T-helper 2 cell treated with Interferon-gamma antibody and Interleukin-4, amounts not matched to agents 5 μg/mL and 100 μg/mL, for 36 hours (primary cell): ENCODE results near the gene DPM3.
"Not testable (repeated sequence)": the region's sequence is repeated elsewhere in the genome, so short reads cannot be mapped to it uniquely, and the experiment has no call there.

ENCODE experiments used
- DNase-seq: peaks from one replicate; pipeline ENCODE4 v3.0.0; 2021; ENCODE audit warnings: low spot score
- H3K27ac Mint-ChIP-seq: one replicate; pipeline ENCODE4 v1.8.0; 2021; ENCODE audit warnings: mild to moderate bottlenecking, mixed read lengths
- H3K27me3 Mint-ChIP-seq: one replicate; pipeline ENCODE4 v1.8.0; 2021; ENCODE audit warnings: low read depth, mixed read lengths
- H3K36me3 Mint-ChIP-seq: one replicate; pipeline ENCODE4 v1.8.0; 2021; ENCODE audit warnings: low read depth, mixed read lengths
- H3K4me1 Mint-ChIP-seq: one replicate; pipeline ENCODE4 v1.8.0; 2021; ENCODE audit warnings: low read depth, mixed read lengths
- H3K4me3 Mint-ChIP-seq: one replicate; pipeline ENCODE4 v1.8.0; 2022; ENCODE audit warnings: mild to moderate bottlenecking, moderate library complexity, mixed read lengths
- H3K9me3 Mint-ChIP-seq: one replicate; pipeline ENCODE4 v1.8.0; 2021; ENCODE audit warnings: mixed read lengths

Gene DPM3

DNA sequence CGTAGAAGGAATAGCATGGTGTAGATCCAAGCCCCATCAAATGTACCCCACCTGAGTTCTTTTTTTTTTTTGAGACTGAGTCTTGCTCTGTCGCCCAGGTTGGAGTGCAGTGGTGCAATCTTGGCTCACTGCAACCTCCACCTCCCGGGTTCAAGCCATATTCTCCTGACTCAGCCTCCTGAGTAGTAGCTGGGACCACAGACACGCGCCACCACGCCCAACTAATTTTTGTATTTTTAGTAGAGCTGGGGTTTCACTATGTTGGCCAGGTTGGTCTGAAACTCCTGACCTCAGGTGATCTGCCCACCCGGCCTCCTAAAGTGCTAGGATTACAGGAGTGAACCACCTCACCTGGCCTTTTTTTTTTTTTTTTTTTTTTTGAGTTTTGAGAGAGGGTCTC lies 22.2 kb downstream of the DPM3 start:
- H3K36me3 Mint-ChIP-seq, H3K9me3 Mint-ChIP-seq, DNase-seq, H3K4me3 Mint-ChIP-seq, H3K4me1 Mint-ChIP-seq, H3K27ac Mint-ChIP-seq: not testable (repeated sequence)
- H3K27me3 Mint-ChIP-seq: peaks cover 24% of the 10 kb centered on the region

- DNase-seq: no peak
- Mint-ChIP-seq H3K36me3 (no peaks in the 10 kb centered on the region), H3K4me1 (no peaks in the 10 kb centered on the region), H3K27me3 (peaks cover 23% of the 10 kb centered on the region), H3K9me3 (no peaks in the 10 kb centered on the region), H3K4me3 (no peak overlapping the region), H3K27ac (no peak overlapping the region)
Observed at GRCh38 chr1:155117610-155118009, 22.7 kb downstream of the DPM3 start.

- Mint-ChIP-seq H3K4me1 (no peaks in the 10 kb centered on the region), H3K36me3 (no peaks in the 10 kb centered on the region), H3K4me3 (no peak overlapping the region), H3K27ac (no peak overlapping the region), H3K9me3 (no peaks in the 10 kb centered on the region), H3K27me3 (peaks cover 16% of the 10 kb centered on the region)
- DNase-seq: no peak
Observed at GRCh38 chr1:155116113-155116764, 24.1 kb downstream of the DPM3 start.

DNA sequence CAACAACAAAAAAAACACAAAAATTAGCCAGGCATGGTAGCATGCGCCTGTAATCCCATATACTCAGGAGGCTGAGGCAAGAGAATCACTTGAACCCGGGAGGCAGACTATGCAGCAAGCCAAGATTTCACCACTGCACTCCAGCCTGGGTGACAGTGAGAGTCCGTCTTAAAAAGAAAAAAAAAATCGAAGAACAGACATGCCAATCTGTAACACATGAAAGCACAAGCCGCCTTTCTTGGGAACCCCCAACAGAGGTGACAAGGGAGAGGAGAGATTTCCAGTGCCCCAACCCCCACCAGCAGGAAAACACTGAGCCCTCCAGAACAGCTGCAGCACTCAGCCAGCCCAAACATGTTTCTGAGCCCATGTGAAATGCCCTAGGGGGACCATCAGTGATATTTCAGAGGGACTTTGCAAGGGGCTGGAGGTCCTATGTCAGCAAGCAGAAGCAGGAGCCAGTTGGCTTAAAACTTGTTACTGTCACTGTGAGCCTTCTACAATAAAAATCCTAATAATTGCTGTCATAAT lies 26.8 kb downstream of the DPM3 start:
- H3K4me3 Mint-ChIP-seq: no peak overlapping the region
- DNase-seq: no peak
- H3K9me3 Mint-ChIP-seq: no peaks in the 10 kb centered on the region
- H3K4me1 Mint-ChIP-seq: no peaks in the 10 kb centered on the region
- H3K27ac Mint-ChIP-seq: no peak overlapping the region
- H3K27me3 Mint-ChIP-seq: peaks cover 10% of the 10 kb centered on the region
- H3K36me3 Mint-ChIP-seq: no peaks in the 10 kb centered on the region

DNA sequence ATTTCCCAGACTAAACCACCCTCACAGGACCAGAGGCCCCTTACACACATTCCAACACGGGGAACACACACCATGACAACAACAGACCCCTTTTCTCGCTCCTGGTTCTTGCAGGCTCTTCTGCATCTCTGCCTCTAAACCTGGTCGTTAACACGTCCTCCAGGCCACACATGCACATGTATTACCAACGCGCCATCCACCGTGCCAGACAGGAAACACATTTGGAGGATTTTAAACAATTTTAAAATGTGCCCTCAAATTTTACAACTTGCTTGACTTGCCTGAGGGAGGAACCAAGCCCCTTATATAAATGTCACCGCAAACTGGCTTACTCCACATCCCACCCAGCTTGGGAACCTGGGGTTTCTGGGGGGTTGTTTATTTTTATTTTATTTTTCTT lies 29.5 kb downstream of the DPM3 start:
- no peaks in the 10 kb centered on the region for H3K9me3 Mint-ChIP-seq
- H3K36me3 Mint-ChIP-seq: no peaks in the 10 kb centered on the region
- H3K4me3 Mint-ChIP-seq: no peak overlapping the region
- no peak for DNase-seq
- no peaks in the 10 kb centered on the region for H3K4me1 Mint-ChIP-seq
- no peak overlapping the region for H3K27ac Mint-ChIP-seq
- H3K27me3 Mint-ChIP-seq: peaks cover 5% of the 10 kb centered on the region

DNA sequence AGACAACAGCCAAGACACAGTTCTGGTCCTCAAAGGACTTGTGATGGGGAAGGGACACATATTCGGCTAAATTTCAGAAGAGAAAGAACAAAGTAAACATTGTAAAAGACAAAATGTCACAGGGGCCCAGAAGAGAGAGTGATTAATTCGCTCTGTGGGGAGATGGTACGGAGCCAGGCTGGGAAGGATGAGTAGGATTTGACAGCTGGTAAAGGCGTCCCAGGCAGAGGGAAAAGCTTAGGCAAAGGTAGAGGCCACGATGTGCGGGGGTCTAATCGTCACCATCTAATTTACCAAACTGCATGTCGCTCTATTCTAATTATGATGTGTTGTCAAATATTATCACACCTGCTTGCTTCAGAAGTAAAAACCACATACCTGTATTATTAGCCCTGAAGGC lies 29.9 kb downstream of the DPM3 start:
- Mint-ChIP-seq H3K9me3 (no peaks in the 10 kb centered on the region), H3K4me3 (no peak overlapping the region), H3K27ac (no peak overlapping the region), H3K36me3 (no peaks in the 10 kb centered on the region), H3K27me3 (peaks cover 8% of the 10 kb centered on the region), H3K4me1 (no peaks in the 10 kb centered on the region)
- DNase-seq: no peak

GRCh38 chr1:155108296-155108695 lies 32.0 kb downstream of the DPM3 start:
- Mint-ChIP-seq H3K27me3 (peaks cover 6% of the 10 kb centered on the region), H3K27ac (no peak overlapping the region), H3K9me3 (no peaks in the 10 kb centered on the region), H3K4me1 (no peaks in the 10 kb centered on the region), H3K4me3 (no peak overlapping the region), H3K36me3 (no peaks in the 10 kb centered on the region)
- DNase-seq: no peak

GRCh38 chr1:155107309-155108264 lies 32.7 kb downstream of the DPM3 start:
- H3K27me3 Mint-ChIP-seq: peaks cover 6% of the 10 kb centered on the region
- no peak for DNase-seq
- no peak overlapping the region for H3K27ac Mint-ChIP-seq
- H3K4me3 Mint-ChIP-seq: no peak overlapping the region
- H3K9me3 Mint-ChIP-seq: no peaks in the 10 kb centered on the region
- no peaks in the 10 kb centered on the region for H3K36me3 Mint-ChIP-seq
- H3K4me1 Mint-ChIP-seq: no peaks in the 10 kb centered on the region

DNA sequence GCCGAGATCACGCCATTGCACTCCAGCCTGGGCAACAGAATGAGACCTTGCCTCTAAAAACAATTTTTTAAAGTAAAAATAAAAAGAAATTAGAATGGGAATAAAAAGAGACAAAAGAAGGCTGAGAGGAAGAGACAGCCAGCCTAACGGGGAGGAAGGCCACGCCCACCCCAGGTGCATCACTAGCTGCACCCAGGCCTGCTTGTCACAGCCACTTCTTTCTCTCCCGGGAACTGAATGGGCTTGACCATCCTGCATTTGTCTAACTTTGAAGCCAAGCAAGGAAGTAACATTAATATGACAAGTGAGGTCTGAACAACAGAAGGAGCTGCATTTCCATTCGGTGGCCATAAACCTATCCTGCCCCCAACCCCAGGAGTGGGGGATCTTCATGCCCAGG lies 33.5 kb downstream of the DPM3 start:
- Mint-ChIP-seq H3K4me3 (no peak overlapping the region), H3K4me1 (no peaks in the 10 kb centered on the region), H3K36me3 (no peaks in the 10 kb centered on the region), H3K9me3 (no peaks in the 10 kb centered on the region), H3K27me3 (peaks cover 6% of the 10 kb centered on the region), H3K27ac (no peak overlapping the region)
- DNase-seq: no peak

GRCh38 chr1:155105604-155106011 lies 34.7 kb downstream of the DPM3 start:
- Mint-ChIP-seq H3K4me3 (no peak overlapping the region), H3K27me3 (peaks cover 6% of the 10 kb centered on the region), H3K9me3 (no peaks in the 10 kb centered on the region), H3K36me3 (no peaks in the 10 kb centered on the region), H3K4me1 (no peaks in the 10 kb centered on the region), H3K27ac (no peak overlapping the region)
- no peak for DNase-seq

DNA sequence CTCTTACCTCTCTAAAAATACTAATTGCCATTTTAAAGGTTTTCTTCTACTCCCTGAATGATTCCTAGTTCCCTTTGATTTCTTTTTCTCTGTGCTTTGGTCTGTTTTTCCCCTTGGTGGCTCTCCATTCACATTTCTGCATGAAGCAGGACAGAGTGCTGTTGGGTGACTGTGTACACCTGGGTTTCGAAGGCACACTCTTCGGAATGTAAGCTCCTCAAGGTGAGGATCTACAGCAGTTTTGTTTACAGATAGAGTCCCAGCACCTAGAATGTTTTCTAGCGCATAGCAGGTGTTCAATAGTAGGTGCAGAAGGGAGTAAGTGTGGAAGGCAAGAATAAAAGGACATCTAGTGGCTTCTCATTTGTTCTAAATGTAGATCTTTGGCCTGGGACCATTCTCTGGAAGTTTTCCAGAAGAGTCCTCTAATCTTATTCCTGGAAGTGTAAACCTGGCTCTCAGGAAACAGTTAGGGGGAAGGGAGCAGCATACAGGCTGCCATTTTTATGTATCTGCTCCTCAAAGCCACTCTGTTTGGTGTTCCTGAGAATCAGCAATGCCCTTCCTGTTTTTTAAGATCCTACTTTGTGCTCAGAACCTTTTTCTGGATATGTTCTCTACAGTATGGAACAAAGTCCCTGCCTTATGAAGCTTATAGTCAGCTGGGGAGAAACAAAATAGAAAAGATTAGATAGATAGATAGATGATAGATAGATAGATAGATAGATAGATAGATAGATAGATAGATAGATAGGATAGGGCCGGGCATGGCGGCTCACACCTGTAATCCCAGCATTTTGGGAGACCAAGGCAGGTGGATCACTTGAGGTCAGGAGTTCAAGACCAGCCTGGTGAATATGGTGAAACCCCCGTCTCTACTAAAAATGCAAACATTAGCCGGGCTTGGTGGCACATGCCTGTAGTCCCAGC lies 35.5 kb downstream of the DPM3 start:
- no peak for DNase-seq
- Mint-ChIP-seq H3K4me3 (no peak overlapping the region), H3K36me3 (no peaks in the 10 kb centered on the region), H3K27me3 (peaks cover 6% of the 10 kb centered on the region), H3K9me3 (no peaks in the 10 kb centered on the region), H3K4me1 (no peaks in the 10 kb centered on the region), H3K27ac (no peak overlapping the region)

DNA sequence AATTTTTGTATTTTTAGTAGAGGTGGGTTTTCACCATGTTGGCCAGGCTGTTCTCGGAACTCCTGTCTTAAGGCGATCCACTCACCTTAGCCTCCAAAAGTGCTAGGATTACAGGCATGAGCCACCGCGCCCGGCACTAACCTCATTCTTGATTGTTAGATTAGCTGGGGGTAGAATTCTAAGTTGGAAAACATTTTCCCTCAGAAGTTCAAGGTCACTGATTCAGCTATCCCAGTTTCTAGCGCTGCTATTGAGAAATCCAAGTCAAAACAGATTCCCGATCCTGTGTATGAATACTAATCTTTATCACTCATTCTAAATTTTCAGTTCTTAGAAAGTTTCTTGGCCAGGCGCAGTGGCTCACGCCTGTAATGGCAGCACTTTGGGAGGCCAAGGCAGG lies 37.0 kb downstream of the DPM3 start:
- no peaks in the 10 kb centered on the region for H3K36me3 Mint-ChIP-seq
- DNase-seq: no peak
- H3K4me3 Mint-ChIP-seq: no peak overlapping the region
- no peaks in the 10 kb centered on the region for H3K9me3 Mint-ChIP-seq
- no peaks in the 10 kb centered on the region for H3K4me1 Mint-ChIP-seq
- no peak overlapping the region for H3K27ac Mint-ChIP-seq
- H3K27me3 Mint-ChIP-seq: peaks cover 6% of the 10 kb centered on the region

- H3K36me3 Mint-ChIP-seq: no peaks in the 10 kb centered on the region
- H3K27me3 Mint-ChIP-seq: peaks cover 22% of the 10 kb centered on the region
- DNase-seq: no peak
- H3K4me1 Mint-ChIP-seq: no peaks in the 10 kb centered on the region
- H3K27ac Mint-ChIP-seq: no peak overlapping the region
- no peak overlapping the region for H3K4me3 Mint-ChIP-seq
- H3K9me3 Mint-ChIP-seq: no peaks in the 10 kb centered on the region
Observed at GRCh38 chr1:155099331-155099730, 41.0 kb downstream of the DPM3 start.

- Mint-ChIP-seq H3K27ac (no peak overlapping the region), H3K4me1 (peaks cover 4% of the 10 kb centered on the region), H3K27me3 (peaks cover 24% of the 10 kb centered on the region), H3K36me3 (no peaks in the 10 kb centered on the region), H3K4me3 (no peak overlapping the region), H3K9me3 (no peaks in the 10 kb centered on the region)
- no peak for DNase-seq
Observed at GRCh38 chr1:155094622-155094948, 45.7 kb downstream of the DPM3 start.
